ENCODE measurements around the gene HMCN2. TPM values are rescaled to one million over a fixed set of nuclear protein-coding genes. Genes with fewer than 3 reads are reported as not detected.

HMCN2 gene
- total RNA-seq, 2 donors from 2014 or later = 2.9 to 5.5 TPM

GRCh38 chr9:130467316-130467715, 201.8 kb downstream of the HMCN2 start:
- no peaks in the 10 kb centered on the region for H3K27me3 ChIP-seq (replicated peaks; ENCODE audit: insufficient read depth)
- no peaks in the 10 kb centered on the region for H3K9me3 ChIP-seq
- H3K4me3 ChIP-seq = no peak overlapping the region
- no peaks in the 10 kb centered on the region for H3K4me1 ChIP-seq (replicated peaks)
- no peak for DNase-seq (ENCODE audit: low spot score)
- 42% methylated on average over 13 of the region's 13 CpGs for WGBS
- intact Hi-C loops (cut with DNase I) = no loop called here
- peaks cover 0 to 6% of the 10 kb centered on the region in 2 donors for H3K36me3 ChIP-seq
- no peak overlapping the region for H3K27ac ChIP-seq
- TF ChIP-seq POLR2AphosphoS5 (IDR thresholded peaks at IDR 0.05) = no peak
- no peak for TF ChIP-seq POLR2A (IDR thresholded peaks at IDR 0.05)
- TF ChIP-seq CTCF (IDR thresholded peaks at IDR 0.05) = no peak

GRCh38 chr9:130468566-130468965, 203.0 kb downstream of the HMCN2 start:
- H3K4me1 ChIP-seq (replicated peaks) = no peaks in the 10 kb centered on the region
- no peaks in the 10 kb centered on the region for H3K9me3 ChIP-seq
- intact Hi-C loops (cut with DNase I) = no loop called here
- TF ChIP-seq POLR2AphosphoS5 (IDR thresholded peaks at IDR 0.05) = no peak
- no peak for TF ChIP-seq CTCF (IDR thresholded peaks at IDR 0.05)
- no peak for TF ChIP-seq POLR2A (IDR thresholded peaks at IDR 0.05)
- WGBS = 80% methylated on average over 4 of the region's 4 CpGs
- DNase-seq (ENCODE audit: low spot score) = no peak
- H3K4me3 ChIP-seq = no peak overlapping the region
- peaks cover 0 to 6% of the 10 kb centered on the region in 2 donors for H3K36me3 ChIP-seq
- H3K27me3 ChIP-seq (replicated peaks; ENCODE audit: insufficient read depth) = no peaks in the 10 kb centered on the region
- no peak overlapping the region for H3K27ac ChIP-seq

GRCh38 chr9:130470269-130470668, 204.7 kb downstream of the HMCN2 start:
- no peaks in the 10 kb centered on the region for H3K27me3 ChIP-seq (replicated peaks; ENCODE audit: insufficient read depth)
- intact Hi-C loops (cut with DNase I) = no loop called here
- H3K36me3 ChIP-seq = peaks cover 0 to 6% of the 10 kb centered on the region in 2 donors
- no peak overlapping the region for H3K27ac ChIP-seq
- WGBS = 73% methylated on average over 10 of the region's 10 CpGs
- no peaks in the 10 kb centered on the region for H3K9me3 ChIP-seq
- no peak for DNase-seq (ENCODE audit: low spot score)
- no peak overlapping the region for H3K4me3 ChIP-seq
- TF ChIP-seq POLR2A (IDR thresholded peaks at IDR 0.05) (no peak), POLR2AphosphoS5 (IDR thresholded peaks at IDR 0.05) (no peak), CTCF (IDR thresholded peaks at IDR 0.05) (no peak)
- H3K4me1 ChIP-seq (replicated peaks) = no peaks in the 10 kb centered on the region

- 85% methylated on average over 12 of the region's 12 CpGs for WGBS
- no peak for DNase-seq (ENCODE audit: low spot score)
- H3K9me3 ChIP-seq = no peaks in the 10 kb centered on the region
- intact Hi-C loops (cut with DNase I) = no loop called here
- H3K4me3 ChIP-seq = no peak overlapping the region
- no peak overlapping the region for H3K27ac ChIP-seq
- no peaks in the 10 kb centered on the region for H3K27me3 ChIP-seq (replicated peaks; ENCODE audit: insufficient read depth)
- no peak for TF ChIP-seq CTCF (IDR thresholded peaks at IDR 0.05)
- TF ChIP-seq POLR2AphosphoS5 (IDR thresholded peaks at IDR 0.05) = no peak
- TF ChIP-seq POLR2A (IDR thresholded peaks at IDR 0.05) = no peak
- peaks cover 0 to 6% of the 10 kb centered on the region in 2 donors for H3K36me3 ChIP-seq
- H3K4me1 ChIP-seq (replicated peaks) = no peaks in the 10 kb centered on the region
These were observed 205.4 kb downstream of the HMCN2 start for GRCh38 chr9:130470950-130471349.

- TF ChIP-seq POLR2A (IDR thresholded peaks at IDR 0.05) (no peak), CTCF (IDR thresholded peaks at IDR 0.05) (no peak), POLR2AphosphoS5 (IDR thresholded peaks at IDR 0.05) (no peak)
These were observed 206.0 kb downstream of the HMCN2 start for GRCh38 chr9:130471411-130472183.

More at GRCh38 chr9:130471411-130472183, 206.0 kb downstream of the HMCN2 start:
- Histone ChIP-seq H3K27ac (no peak overlapping the region), H3K4me3 (no peak overlapping the region), H3K4me1 (replicated peaks) (no peaks in the 10 kb centered on the region), H3K9me3 (no peaks in the 10 kb centered on the region), H3K36me3 (peaks cover 0 to 6% of the 10 kb centered on the region in 2 donors), H3K27me3 (replicated peaks; ENCODE audit: insufficient read depth) (no peaks in the 10 kb centered on the region)
- DNase-seq (ENCODE audit: low spot score) = no peak
- intact Hi-C loops (cut with DNase I) = no loop called here
- WGBS = 74% methylated on average over 20 of the region's 20 CpGs

Measured in prostate gland (tissue), 2 donors.